Activated CD4-positive, alpha-beta T cell treated with anti-CD3 and anti-CD28 coated beads, Interleukin-2, amount 10 ng/mL, durations not matched to agents 7 days and 5 days (primary cell): ENCODE results near the gene SH3TC1. TPM values are rescaled to one million over a fixed set of nuclear protein-coding genes. Genes with fewer than 3 reads are reported as not detected.

Source experiments
- CTCF ChIA-PET: fragments of 350-600 bp; sonication (Branson Sonifier 250); formaldehyde crosslinking; loops from one replicate; lab custom pipeline; 2021; ENCODE audit warnings: antibody characterized with exemption; lab: Charles Lee
- POLR2A ChIA-PET: fragments of 350-600 bp; sonication (Branson Sonifier 250); formaldehyde crosslinking; loops from one replicate; lab custom pipeline; 2021; ENCODE audit warnings: antibody characterized with exemption; lab: Charles Lee
- DNase-seq: peaks from one replicate; pipeline ENCODE4 v3.0.0-alpha.2; 2020
- H3K27ac Mint-ChIP-seq: one replicate; pipeline ENCODE4 v1.8.0; 2021; ENCODE audit warnings: mild to moderate bottlenecking, moderate library complexity, mixed read lengths
- H3K27me3 Mint-ChIP-seq: one replicate; pipeline ENCODE4 v1.8.0; 2021; ENCODE audit warnings: mixed read lengths
- H3K36me3 Mint-ChIP-seq: one replicate; pipeline ENCODE4 v1.8.0; 2021; ENCODE audit warnings: low read depth, mixed read lengths
- H3K4me1 Mint-ChIP-seq: one replicate; pipeline ENCODE4 v1.8.0; 2021; ENCODE audit warnings: mixed read lengths
- H3K4me3 Mint-ChIP-seq: one replicate; pipeline ENCODE4 v1.8.0; 2021; ENCODE audit warnings: mild to moderate bottlenecking, moderate library complexity, mixed read lengths
- H3K9me3 Mint-ChIP-seq: one replicate; pipeline ENCODE4 v1.8.0; 2021; ENCODE audit warnings: mixed read lengths
- total RNA-seq, 2 experiments: library from RNA; stranded (reverse); gene quantifications; one replicate each; pipeline ENCODE4 v1.2.3, GENCODE V29; 2021

Gene SH3TC1
- total RNA-seq, 2 experiments from 2014 or later = 8.2 to 10.8 TPM

DNA sequence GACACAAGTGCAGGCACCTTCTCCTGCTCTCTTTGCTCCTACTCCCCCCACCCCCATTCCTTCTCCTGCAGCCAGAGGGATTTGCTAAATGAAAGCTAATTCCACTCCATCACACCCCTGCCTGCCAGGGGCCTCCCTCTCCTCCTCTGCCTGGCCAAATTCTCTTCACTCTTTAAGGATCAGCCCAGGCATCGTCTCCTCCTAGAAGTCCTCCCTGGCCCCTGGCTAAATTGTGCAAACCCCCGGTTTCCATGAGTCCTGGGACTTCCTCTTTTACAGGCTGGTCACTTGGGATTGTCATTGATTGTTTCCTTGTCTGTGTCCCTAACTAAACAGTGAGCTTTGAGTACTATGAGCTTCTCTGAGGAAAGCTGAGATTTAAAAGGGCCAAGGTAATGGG is 31.8 kb upstream of the SH3TC1 start:
- no peak overlapping the region for H3K4me3 Mint-ChIP-seq
- H3K27me3 Mint-ChIP-seq = no peaks in the 10 kb centered on the region
- ChIA-PET POLR2A (no interaction called here), CTCF (interaction anchor here (0.8 to 0.9 kb wide), 2 partner anchors 9 to 10 kb away, joined by 3 read pairs; partner anchors contain the start of gene ABLIM2)
- no peak overlapping the region for H3K27ac Mint-ChIP-seq
- DNase-seq = no peak
- no peaks in the 10 kb centered on the region for H3K4me1 Mint-ChIP-seq
- H3K36me3 Mint-ChIP-seq = no peaks in the 10 kb centered on the region
- peaks cover 13% of the 10 kb centered on the region for H3K9me3 Mint-ChIP-seq

DNA sequence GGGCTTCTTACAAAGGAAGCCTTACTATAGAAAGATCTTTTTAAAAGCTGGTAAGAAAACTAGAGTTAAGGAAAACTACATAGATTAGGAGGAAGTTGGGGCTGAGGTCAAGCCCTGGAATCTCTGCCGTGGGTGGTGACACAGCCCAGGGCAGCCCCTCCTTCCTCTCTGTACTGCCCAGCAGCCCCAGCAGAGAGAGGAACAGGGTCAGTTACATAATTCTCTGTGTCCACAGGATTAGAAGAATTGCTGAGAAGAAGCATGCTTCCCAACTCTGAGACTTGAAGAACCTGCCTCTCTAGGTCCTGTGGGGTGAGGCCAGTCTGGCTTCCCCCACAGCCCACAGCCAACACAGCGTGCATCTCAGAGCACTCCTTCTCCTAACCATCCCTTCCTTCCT is 31.3 kb upstream of the SH3TC1 start:
- POLR2A ChIA-PET = no interaction called here
- no peak for DNase-seq
- no peaks in the 10 kb centered on the region for H3K4me1 Mint-ChIP-seq
- H3K27me3 Mint-ChIP-seq = no peaks in the 10 kb centered on the region
- no peak overlapping the region for H3K27ac Mint-ChIP-seq
- H3K36me3 Mint-ChIP-seq = no peaks in the 10 kb centered on the region
- H3K9me3 Mint-ChIP-seq = peaks cover 13% of the 10 kb centered on the region
- CTCF ChIA-PET = interaction anchor here (0.8 to 0.9 kb wide), 2 partner anchors 9 kb away, joined by 3 read pairs; partner anchors contain the start of gene ABLIM2
- H3K4me3 Mint-ChIP-seq = no peak overlapping the region

DNA sequence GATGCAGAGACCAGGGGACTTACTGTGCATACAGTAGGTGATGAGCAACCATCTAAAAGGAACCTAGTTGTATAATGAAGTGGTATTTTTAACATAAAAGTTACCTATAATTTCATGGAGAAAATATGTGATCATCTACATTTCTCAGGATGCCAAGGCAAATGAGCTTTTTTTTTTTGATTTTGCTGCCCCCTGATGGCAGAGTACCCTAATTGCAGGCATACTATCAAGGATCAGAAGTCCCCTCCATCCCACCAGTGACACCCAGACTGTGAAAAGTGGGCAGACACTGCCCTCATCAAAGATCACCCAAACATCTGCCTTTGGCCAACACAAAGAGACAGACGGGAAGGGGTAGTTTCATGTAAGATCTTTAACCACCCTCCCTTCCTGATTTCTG is 30.9 kb upstream of the SH3TC1 start:
- no peak for DNase-seq
- CTCF ChIA-PET = no interaction called here
- Mint-ChIP-seq H3K4me3 (no peak overlapping the region), H3K4me1 (no peaks in the 10 kb centered on the region), H3K36me3 (no peaks in the 10 kb centered on the region), H3K9me3 (peaks cover 13% of the 10 kb centered on the region), H3K27ac (no peak overlapping the region), H3K27me3 (no peaks in the 10 kb centered on the region)
- POLR2A ChIA-PET = no interaction called here

DNA sequence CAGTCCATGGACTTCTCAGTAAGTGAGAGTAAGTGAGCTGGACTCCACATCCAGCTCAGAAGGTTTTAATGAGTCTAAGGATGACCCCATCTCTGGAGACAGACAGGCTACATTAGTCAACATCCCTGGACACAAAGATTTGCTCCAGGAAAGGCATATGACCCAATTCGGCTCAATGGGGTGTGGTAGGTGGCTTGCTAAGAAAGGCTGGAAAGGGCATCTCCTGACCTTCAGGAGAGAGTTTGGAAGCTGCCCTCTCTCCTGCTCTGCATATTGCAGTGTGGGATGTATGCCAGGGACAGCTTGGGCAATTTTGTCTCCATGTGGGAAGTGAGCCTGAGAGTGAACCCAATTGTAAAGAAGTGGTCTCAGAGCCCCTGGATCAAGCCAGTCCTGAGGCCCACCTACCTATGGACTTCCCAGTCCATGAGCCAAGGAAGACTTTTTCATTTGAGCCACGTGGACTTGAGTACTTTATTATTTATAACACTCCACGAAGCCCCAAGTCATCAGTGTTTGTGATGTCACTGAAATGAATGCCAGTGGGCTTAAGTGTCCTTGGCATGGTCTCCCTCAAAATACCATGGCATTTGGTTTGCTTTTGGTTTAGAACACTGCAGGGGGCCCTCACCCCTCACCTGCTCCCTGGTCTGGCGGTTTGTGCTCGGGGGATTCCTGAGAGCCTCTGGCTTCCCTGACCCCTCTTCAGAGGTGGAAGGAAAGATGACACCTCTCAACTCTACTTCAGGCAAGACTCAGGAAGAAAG is 30.1 kb upstream of the SH3TC1 start:
- H3K4me3 Mint-ChIP-seq = no peak overlapping the region
- CTCF ChIA-PET = interaction anchor here (1.2 kb wide), 1 partner anchor 73 kb away, joined by 3 read pairs; no protein-coding TSS in a partner anchor
- POLR2A ChIA-PET = no interaction called here
- H3K9me3 Mint-ChIP-seq = peaks cover 13% of the 10 kb centered on the region
- no peaks in the 10 kb centered on the region for H3K27me3 Mint-ChIP-seq
- H3K36me3 Mint-ChIP-seq = no peaks in the 10 kb centered on the region
- no peaks in the 10 kb centered on the region for H3K4me1 Mint-ChIP-seq
- no peak for DNase-seq
- no peak overlapping the region for H3K27ac Mint-ChIP-seq

DNA sequence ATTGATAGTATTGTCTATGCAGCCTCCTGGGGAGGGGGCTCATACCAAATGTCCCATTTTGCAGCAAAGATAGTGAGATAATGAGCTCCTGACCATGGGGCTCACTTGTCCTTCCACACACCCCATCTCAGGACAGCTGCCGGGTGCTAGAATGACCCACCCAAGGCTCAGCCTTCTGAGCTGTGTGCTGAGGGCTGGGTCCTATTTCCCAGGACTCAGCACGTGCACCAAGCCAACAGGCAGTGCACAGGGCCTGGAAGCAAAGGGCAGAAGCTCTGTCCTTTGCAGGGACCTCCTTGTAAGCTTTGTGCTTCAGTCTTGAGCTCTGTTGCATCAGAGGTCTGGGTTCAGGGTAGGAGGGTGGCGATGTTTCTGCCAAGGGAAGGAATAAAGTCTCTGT is 29.3 kb upstream of the SH3TC1 start:
- ChIA-PET CTCF (interaction anchor here (0.6 to 1.2 kb wide), 3 partner anchors 11 to 72 kb away, joined by 3 read pairs; partner anchors contain the start of gene ABLIM2), POLR2A (no interaction called here)
- H3K36me3 Mint-ChIP-seq = no peaks in the 10 kb centered on the region
- H3K4me3 Mint-ChIP-seq = no peak overlapping the region
- no peak overlapping the region for H3K27ac Mint-ChIP-seq
- DNase-seq = no peak
- H3K27me3 Mint-ChIP-seq = no peaks in the 10 kb centered on the region
- H3K9me3 Mint-ChIP-seq = peaks cover 13% of the 10 kb centered on the region
- no peaks in the 10 kb centered on the region for H3K4me1 Mint-ChIP-seq

DNA sequence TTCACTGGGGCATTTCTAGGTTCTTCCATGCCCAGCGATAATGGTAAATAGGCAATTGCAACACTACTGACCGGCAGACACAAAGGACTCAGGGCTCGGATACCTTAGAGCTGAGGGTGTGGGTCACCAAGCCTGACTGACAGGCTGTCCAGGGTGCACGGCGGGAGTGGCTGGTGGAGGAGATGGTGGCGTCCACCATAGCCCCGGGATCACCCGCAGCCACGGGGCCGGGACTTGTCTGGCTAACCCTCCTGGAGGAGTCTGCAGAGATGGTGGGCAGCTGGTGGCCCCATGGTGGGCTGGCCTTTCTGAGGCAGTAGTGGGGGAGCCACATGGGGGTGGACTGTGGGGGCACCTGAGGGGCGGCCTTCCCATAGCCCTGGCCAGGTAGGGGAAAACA is 28.7 kb upstream of the SH3TC1 start:
- DNase-seq = no peak
- ChIA-PET CTCF (interaction anchor here (0.6 to 0.8 kb wide), 2 partner anchors 11 to 43 kb away, joined by 3 read pairs; partner anchors contain the start of gene ABLIM2), POLR2A (interaction anchor here (0.7 kb wide), 1 partner anchor 1253 kb away, joined by 3 read pairs; no protein-coding TSS in a partner anchor)
- no peak overlapping the region for H3K27ac Mint-ChIP-seq
- H3K36me3 Mint-ChIP-seq = no peaks in the 10 kb centered on the region
- H3K27me3 Mint-ChIP-seq = no peaks in the 10 kb centered on the region
- no peaks in the 10 kb centered on the region for H3K4me1 Mint-ChIP-seq
- no peak overlapping the region for H3K4me3 Mint-ChIP-seq
- H3K9me3 Mint-ChIP-seq = peaks cover 13% of the 10 kb centered on the region

DNA sequence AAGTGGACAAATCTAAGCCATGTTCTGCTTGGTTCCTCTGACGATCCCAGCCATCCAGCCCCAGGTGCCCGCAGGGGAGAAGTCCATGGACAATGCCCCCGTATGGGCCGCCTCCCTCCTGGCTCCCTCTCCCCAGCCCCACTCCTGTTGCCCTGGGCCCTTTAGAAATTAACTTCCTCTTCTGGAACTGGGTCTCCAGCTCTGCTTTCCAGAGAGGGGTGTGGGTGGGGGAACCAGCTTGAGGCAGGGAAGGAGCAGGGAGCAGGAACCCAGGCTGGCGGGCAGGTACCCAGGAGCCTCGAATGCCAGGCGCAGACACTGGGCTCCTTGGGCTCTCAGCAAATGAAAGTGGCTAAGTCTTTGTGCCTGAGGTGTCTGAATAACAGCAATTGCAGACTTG is 27.8 kb upstream of the SH3TC1 start:
- H3K4me3 Mint-ChIP-seq = no peak overlapping the region
- H3K27me3 Mint-ChIP-seq = no peaks in the 10 kb centered on the region
- CTCF ChIA-PET = no interaction called here
- POLR2A ChIA-PET = no interaction called here
- peaks cover 13% of the 10 kb centered on the region for H3K9me3 Mint-ChIP-seq
- no peaks in the 10 kb centered on the region for H3K4me1 Mint-ChIP-seq
- no peak overlapping the region for H3K27ac Mint-ChIP-seq
- no peak for DNase-seq
- no peaks in the 10 kb centered on the region for H3K36me3 Mint-ChIP-seq

DNA sequence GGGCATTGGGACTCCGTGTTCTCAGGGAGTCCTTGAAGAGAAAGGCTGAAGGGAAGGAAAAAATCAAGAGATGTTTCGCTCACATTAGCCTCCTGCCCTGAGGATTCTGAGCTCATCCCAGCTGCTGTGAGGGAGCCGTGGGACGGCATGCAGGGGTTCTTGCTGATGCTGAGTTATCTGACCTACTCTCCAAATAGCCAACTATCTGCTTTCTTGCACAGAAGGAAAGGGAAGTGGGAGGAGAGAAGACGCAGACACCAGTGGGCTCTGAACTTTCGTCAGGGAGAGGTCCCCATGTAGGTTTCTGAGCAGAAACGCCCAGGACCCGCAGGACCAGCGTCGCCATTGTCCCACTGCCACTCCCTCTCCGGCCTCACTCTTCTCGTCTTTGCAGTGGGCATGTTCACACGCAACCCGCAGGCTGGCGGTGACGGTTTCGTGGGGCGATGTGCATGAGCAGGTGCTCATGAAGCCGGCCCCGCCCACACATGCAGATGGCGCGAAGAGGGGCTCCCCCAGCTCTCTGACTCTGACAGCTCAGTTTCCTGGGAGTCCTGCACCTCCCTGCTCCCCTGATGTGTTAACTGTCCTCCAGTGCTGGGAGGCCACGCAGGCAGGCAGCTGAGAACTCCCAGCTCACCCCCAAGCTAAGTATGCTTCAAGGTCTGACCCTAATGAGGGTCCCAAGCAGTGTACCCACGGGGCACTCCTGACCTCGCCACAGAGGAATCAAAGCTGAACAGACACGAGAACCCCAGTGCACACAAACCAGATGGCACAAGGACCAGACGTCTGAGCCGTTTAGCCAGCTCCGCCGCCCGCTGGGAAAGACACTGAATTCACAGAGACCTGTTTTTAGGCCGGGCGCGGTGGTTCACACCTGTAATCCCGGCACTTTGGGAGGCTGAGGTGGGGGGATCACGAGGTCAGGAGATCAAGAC is 26.8 kb upstream of the SH3TC1 start:
- H3K9me3 Mint-ChIP-seq = peaks cover 13% of the 10 kb centered on the region
- no peaks in the 10 kb centered on the region for H3K4me1 Mint-ChIP-seq
- H3K4me3 Mint-ChIP-seq = no peak overlapping the region
- H3K27me3 Mint-ChIP-seq = no peaks in the 10 kb centered on the region
- H3K27ac Mint-ChIP-seq = no peak overlapping the region
- POLR2A ChIA-PET = no interaction called here
- no peak for DNase-seq
- H3K36me3 Mint-ChIP-seq = no peaks in the 10 kb centered on the region
- CTCF ChIA-PET = interaction anchor here (1.0 kb wide), 1 partner anchor 13 kb away, joined by 3 read pairs; no protein-coding TSS in a partner anchor

DNA sequence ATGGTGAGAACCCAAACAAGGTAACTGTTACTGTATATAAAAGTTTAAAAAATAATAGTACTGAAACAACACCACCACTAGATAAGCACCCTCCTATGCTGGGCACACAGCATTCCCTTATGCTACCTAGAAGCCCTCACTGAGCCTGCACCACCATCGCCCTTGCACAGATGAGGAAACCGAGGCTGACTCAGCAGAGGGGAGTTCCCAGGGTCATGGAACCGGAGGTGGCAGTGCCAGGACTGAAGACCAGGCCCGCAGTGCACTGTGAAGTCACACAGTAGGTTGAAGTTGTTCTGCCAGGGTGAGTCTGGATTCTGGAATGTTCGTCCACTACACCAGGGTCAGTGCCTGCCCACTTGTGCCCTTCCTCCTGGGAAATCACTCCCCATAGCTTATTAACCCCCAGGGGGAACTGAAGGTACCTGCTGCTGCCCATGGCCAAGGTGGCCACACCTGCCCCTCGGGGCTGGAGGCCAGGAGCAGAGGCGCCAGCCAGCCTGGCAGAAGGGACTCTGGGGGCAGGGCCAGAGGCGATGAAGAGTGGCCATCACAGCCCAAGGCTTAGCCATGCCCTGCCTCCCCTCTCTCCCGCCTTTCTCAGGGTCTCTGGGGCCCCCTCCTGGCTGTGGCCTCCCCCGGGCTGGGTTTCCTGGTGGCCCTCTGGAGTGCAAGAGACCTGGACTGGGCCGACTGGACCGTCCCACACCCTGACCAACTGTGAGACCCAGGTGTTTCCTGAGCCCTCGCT is 25.4 kb upstream of the SH3TC1 start:
- Mint-ChIP-seq H3K4me3 (no peak overlapping the region), H3K27ac (no peak overlapping the region), H3K36me3 (no peaks in the 10 kb centered on the region), H3K27me3 (no peaks in the 10 kb centered on the region), H3K4me1 (no peaks in the 10 kb centered on the region), H3K9me3 (peaks cover 3% of the 10 kb centered on the region)
- POLR2A ChIA-PET = no interaction called here
- CTCF ChIA-PET = no interaction called here
- DNase-seq = no peak

DNA sequence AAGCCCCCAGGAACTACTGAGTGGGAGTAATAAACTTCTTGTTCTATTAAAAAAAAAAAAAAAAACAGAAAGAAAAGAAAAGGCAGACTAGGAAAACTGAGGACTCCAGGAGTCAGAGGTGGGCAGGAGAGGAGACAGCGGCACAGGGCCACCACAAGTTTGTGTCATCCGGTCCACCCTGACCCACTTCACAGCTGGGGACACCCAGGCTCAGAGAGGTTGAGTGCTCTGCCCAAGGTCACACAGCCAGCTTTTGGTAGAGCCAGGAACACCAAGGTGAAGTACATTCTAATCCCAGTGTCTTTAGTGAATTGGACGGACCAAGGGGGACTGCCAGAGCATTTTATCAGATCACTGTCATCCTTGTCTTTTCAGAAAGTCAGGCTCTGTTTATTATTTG is 24.1 kb upstream of the SH3TC1 start:
- Mint-ChIP-seq H3K4me3 (no peak overlapping the region), H3K9me3 (no peaks in the 10 kb centered on the region), H3K27ac (no peak overlapping the region), H3K27me3 (no peaks in the 10 kb centered on the region), H3K36me3 (no peaks in the 10 kb centered on the region), H3K4me1 (no peaks in the 10 kb centered on the region)
- CTCF ChIA-PET = no interaction called here
- DNase-seq = no peak
- POLR2A ChIA-PET = no interaction called here

DNA sequence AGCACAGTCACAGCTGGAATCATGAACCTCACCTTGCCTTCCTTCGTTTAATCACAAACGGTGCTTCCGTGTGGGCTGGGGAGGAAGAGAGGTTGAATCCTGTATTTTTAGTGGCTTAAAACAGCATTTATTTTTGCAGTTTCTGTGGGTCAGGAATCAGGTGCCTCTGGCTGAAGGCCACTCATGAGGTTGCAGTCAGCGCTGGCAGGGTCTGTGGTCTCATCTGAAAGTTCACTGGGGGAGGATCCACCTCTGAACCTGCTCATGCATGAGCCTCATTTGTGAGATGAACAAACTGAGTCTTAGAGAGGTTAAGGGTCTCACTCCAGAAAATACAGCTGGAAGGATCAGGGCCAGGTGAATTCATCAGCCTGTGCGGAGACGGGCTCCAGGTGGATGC is 23.4 kb upstream of the SH3TC1 start:
- Mint-ChIP-seq H3K4me1 (no peaks in the 10 kb centered on the region), H3K9me3 (no peaks in the 10 kb centered on the region), H3K4me3 (no peak overlapping the region), H3K27me3 (no peaks in the 10 kb centered on the region), H3K27ac (no peak overlapping the region), H3K36me3 (no peaks in the 10 kb centered on the region)
- DNase-seq = no peak
- ChIA-PET POLR2A (no interaction called here), CTCF (interaction anchor here (1.0 to 1.9 kb wide), 5 partner anchors 12 to 241 kb away, joined by 3 to 7 read pairs (median 4); partner anchors contain the start of gene ABLIM2)
